Epithelial cell of esophagus (primary cell): ENCODE measurements around the gene CCDC60.

Experiments used
- DNase-seq: peaks from one replicate; pipeline ENCODE4 v3.0.0; 2010; ENCODE audit warnings: low read depth
- H3K4me3 ChIP-seq: 2 replicates; pipeline ENCODE4 v1.5.1; 2011; ENCODE audit warnings: mild to moderate bottlenecking, low read length, control low read depth
- TF ChIP-seq, protein P1 (sequence below): IDR thresholded peaks from 2 replicates; pipeline ENCODE4 v1.5.1; 2011; ENCODE audit warnings: low read depth, mild to moderate bottlenecking, low read length, control low read depth, inconsistent platforms; ENCODE audit not compliant: insufficient read depth; ENCODE audit errors: missing control alignments

The CCDC60 gene

DNA sequence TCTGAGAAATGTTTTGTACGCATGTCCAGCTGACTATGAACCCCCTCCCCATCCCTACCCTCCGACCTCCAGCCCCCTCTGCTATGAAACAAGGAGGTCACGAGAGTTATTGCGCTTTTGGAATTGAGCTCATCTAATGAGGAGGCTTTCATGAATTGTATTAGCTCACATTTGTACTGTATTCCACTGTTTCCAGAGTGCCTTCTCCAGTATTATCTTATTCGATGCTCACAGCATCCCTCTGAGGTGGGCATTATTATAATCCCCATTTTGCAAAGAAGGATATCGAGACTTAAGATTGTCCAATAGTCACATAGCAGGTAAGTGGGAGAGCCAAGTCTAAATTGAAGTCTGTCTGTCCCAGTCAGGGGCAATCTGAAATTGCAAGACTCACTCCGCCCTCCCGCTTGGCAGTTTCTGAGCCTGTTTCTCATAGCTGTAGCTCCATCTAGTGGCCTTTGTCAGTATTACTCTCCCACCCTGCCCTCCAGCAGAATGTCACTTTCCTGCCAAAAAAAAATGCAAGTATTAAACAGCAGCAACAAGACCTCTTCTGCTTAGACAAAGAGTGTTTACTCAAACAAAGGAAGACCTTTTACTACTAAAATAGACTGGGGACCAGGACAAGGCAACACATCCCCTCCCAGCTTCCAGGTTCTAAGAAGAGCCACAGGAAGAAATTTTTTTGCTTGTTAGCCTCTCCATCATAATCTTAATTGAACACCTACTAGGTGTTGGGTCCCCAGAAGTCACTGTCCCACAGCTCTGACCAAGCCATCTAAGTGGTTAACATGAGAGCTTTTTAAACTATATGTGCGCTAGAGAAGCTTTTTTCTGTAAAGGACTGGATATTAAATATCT lies 210.5 kb downstream of the CCDC60 start:
- DNase-seq: peak; percentile 75
- H3K4me3 ChIP-seq: no peak overlapping the region
- TF ChIP-seq, protein P1, sequence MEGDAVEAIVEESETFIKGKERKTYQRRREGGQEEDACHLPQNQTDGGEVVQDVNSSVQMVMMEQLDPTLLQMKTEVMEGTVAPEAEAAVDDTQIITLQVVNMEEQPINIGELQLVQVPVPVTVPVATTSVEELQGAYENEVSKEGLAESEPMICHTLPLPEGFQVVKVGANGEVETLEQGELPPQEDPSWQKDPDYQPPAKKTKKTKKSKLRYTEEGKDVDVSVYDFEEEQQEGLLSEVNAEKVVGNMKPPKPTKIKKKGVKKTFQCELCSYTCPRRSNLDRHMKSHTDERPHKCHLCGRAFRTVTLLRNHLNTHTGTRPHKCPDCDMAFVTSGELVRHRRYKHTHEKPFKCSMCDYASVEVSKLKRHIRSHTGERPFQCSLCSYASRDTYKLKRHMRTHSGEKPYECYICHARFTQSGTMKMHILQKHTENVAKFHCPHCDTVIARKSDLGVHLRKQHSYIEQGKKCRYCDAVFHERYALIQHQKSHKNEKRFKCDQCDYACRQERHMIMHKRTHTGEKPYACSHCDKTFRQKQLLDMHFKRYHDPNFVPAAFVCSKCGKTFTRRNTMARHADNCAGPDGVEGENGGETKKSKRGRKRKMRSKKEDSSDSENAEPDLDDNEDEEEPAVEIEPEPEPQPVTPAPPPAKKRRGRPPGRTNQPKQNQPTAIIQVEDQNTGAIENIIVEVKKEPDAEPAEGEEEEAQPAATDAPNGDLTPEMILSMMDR: peak; percentile 87

DNA sequence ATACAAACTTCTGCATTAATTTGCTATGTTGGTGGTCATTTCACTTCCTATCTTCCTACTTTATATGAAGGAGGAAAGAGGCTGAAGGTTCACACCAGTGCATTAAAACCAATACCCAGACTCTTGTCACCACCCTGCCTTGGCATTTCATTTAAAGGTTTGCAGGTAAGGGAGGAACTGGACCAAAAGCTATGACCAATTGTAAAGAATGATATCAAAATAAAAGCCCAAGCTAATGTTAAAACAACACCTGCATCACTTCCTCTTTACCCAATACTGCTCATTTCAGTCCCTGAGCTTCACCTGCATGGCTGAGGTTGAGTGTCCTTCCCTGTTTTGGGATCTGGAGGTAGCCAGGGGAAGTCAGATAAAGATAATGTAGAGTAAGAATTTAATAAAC lies 211.8 kb downstream of the CCDC60 start:
- TF ChIP-seq, protein P1: no peak
- no peak for DNase-seq
- no peak overlapping the region for H3K4me3 ChIP-seq

DNA sequence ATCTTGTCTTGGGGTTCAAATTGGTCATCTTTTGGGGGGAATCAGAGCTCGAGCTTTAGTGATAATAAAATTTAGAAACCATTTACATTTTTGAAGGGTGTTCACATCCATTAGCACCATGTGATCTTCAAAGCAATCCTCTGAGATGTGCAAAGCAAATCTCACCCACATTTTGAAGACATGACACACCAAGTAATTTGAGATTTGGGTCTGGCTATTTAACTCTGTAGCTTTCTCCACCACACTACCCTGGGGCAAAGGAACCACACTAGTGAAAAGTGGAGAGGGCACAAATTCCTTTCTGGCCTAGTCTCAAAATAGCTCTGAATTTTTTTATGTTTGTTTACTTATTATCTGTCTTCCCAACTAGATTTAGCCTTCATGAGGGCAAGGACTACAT lies 212.5 kb downstream of the CCDC60 start:
- TF ChIP-seq, protein P1: no peak
- no peak for DNase-seq
- H3K4me3 ChIP-seq: no peak overlapping the region

DNA sequence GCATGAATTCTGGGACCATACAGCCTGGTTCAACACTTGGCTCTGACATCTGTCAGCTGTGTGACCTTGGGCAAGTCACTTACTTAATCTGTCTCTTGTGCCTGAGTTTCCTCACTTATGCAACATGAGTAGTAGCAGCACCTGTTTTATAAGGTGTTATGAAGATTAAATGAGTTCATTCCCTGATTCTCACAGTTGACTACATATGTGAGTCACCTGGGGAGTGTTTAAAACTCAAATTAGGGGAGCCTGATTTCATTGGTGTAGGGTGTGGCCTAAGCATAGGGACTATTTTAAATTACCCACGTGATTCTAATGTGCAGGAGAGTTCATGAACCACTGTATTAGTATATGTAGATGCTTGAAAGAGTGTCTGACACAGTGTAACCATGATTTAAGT lies 222.3 kb downstream of the CCDC60 start:
- no peak overlapping the region for H3K4me3 ChIP-seq
- TF ChIP-seq, protein P1: no peak
- peak; percentile 38 for DNase-seq

DNA sequence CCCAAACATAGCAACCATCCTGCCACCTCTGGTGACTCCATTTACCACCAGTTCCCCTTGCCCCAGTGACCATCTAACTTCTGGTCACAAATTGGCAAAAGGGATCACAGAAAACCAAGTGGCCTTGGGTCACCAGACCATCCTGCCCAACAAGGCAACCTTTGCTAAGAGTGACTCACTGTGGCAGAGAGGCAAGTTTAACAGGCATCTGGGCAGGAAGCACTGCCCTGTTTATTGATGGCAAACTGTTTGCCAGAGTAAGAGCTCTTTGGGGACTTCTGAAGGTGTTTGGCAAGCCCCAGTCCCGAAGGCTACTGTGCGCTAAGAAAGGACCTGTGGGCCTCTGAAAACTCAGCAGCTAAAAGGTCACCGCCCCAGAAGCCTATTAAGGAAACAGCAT lies 230.9 kb downstream of the CCDC60 start:
- H3K4me3 ChIP-seq: no peak overlapping the region
- peak; percentile 3 for DNase-seq
- TF ChIP-seq, protein P1: no peak

DNA sequence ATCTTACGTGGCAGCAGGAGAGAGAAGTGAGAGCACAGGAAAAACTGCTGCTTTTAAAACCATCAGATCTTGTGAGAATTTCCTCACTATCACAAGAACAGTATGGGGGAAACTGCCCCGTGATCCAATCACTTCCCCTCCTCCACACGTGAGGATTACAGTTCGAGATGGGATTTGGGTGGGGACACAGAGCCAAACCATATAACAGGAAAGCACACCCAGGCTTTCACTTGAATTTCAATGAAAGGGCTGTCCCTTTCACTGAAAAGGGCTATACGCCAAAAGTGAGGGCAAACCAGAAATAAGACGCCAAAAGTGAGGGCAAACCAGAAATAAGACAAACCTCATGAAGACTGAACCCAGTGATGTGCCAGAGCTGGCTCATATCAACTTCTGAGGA lies 236.2 kb downstream of the CCDC60 start:
- TF ChIP-seq, protein P1: no peak
- H3K4me3 ChIP-seq: no peak overlapping the region
- DNase-seq: no peak

DNA sequence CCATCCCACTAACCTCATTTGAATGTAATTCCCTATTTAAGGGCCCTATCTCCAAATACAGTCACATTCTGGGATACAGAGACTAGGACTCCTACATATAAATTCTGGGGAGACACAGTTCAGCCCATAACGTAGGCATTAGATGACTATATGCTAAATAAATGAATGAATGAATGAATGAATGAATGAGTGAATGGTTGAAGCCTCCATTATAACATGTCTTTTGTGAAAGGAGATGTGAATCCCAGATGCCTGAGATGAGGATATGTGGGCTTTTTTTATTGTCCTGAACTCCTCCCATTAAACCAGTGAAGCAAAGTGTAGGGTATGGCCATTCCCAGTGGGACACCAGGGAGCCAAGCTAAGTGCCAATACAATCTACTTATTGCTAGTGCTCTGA lies 238.6 kb downstream of the CCDC60 start:
- TF ChIP-seq, protein P1: no peak
- H3K4me3 ChIP-seq: no peak overlapping the region
- no peak for DNase-seq
